HG03469 (cell line): ENCODE results near the gene P2RX7.
"Not testable (repeated sequence)": the region's sequence is repeated elsewhere in the genome, so short reads cannot be mapped to it uniquely, and the experiment has no call there.

ENCODE experiments used
- ATAC-seq: cut with Tn5 transposase; IDR thresholded peaks from one replicate; pipeline ENCODE4 v1.9.1; 2021; ENCODE audit warnings: mild to moderate bottlenecking, moderate library complexity, moderate number of reproducible peaks; ENCODE audit not compliant: unreplicated experiment

The P2RX7 gene

GRCh38 chr12:121226399-121226798, 93.7 kb downstream of the P2RX7 start:
- no peak for ATAC-seq

- not testable (repeated sequence) for ATAC-seq
Observed at GRCh38 chr12:121226871-121227270, 94.2 kb downstream of the P2RX7 start.

- ATAC-seq = no peak
Observed at GRCh38 chr12:121227294-121227693, 94.6 kb downstream of the P2RX7 start.

- no peak for ATAC-seq
Observed at GRCh38 chr12:121228919-121229665, 96.4 kb downstream of the P2RX7 start.

GRCh38 chr12:121229826-121230537, 97.3 kb downstream of the P2RX7 start:
- ATAC-seq = not testable (repeated sequence)

- ATAC-seq = no peak
Observed at GRCh38 chr12:121230538-121230907, 97.8 kb downstream of the P2RX7 start.

GRCh38 chr12:121232163-121232562, 99.5 kb downstream of the P2RX7 start:
- no peak for ATAC-seq

GRCh38 chr12:121232977-121233627, 100.4 kb downstream of the P2RX7 start:
- no peak for ATAC-seq

- no peak for ATAC-seq
Observed at GRCh38 chr12:121233628-121234020, 100.9 kb downstream of the P2RX7 start.

- no peak for ATAC-seq
Observed at GRCh38 chr12:121236776-121237175, 104.1 kb downstream of the P2RX7 start.

GRCh38 chr12:121237415-121237814, 104.7 kb downstream of the P2RX7 start:
- no peak for ATAC-seq
